Measurements from ENCODE around the gene MYO1E.

DNA sequence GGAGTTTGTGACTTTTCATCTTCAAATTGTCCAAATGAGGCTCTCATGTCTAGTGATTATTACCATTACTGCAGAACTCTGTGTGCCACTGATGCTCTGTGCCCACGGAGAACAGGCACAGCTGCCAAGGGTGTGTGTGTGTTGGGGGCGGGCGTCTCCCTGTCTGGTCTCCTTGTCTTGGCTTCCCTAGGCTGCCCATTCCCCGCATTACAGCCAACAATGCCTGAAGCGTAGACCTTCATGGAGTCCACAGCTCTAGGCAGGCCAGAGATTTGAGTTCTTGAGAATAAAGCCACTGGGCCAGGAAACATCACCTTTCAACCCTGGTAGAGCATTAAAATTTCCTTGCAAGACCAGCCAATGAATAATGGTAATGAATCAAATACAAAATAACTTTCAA lies 225.0 kb downstream of the MYO1E start:
- TF ChIP-seq, protein P1, sequence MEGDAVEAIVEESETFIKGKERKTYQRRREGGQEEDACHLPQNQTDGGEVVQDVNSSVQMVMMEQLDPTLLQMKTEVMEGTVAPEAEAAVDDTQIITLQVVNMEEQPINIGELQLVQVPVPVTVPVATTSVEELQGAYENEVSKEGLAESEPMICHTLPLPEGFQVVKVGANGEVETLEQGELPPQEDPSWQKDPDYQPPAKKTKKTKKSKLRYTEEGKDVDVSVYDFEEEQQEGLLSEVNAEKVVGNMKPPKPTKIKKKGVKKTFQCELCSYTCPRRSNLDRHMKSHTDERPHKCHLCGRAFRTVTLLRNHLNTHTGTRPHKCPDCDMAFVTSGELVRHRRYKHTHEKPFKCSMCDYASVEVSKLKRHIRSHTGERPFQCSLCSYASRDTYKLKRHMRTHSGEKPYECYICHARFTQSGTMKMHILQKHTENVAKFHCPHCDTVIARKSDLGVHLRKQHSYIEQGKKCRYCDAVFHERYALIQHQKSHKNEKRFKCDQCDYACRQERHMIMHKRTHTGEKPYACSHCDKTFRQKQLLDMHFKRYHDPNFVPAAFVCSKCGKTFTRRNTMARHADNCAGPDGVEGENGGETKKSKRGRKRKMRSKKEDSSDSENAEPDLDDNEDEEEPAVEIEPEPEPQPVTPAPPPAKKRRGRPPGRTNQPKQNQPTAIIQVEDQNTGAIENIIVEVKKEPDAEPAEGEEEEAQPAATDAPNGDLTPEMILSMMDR (conservative IDR thresholded peaks at IDR 0.05; ENCODE audit: low read depth, low read length), result no peak
- TF ChIP-seq BHLHE40 (IDR thresholded peaks at IDR 0.05; ENCODE audit: low read depth, low read length) (no peak), POLR2A (IDR thresholded peaks at IDR 0.05; ENCODE audit: low read depth, low read length) (no peak)

All from IMR-90 (cell line).